ENCODE data around the gene LRRC26.

GRCh38 chr9:137146527-137146918 is 23.3 kb downstream of the LRRC26 start:
- TF ChIP-seq FOXA1 (IDR thresholded peaks at IDR 0.05) (no peak), ARNT (IDR thresholded peaks at IDR 0.05) (no peak), L3MBTL2 (conservative IDR thresholded peaks at IDR 0.05) (no peak), LEF1 (IDR thresholded peaks at IDR 0.05; ENCODE audit: borderline replicate concordance) (no peak)
